Measurements from ENCODE around the gene ATP1B4. TPM values are rescaled to one million over a fixed set of nuclear protein-coding genes. Genes with fewer than 3 reads are reported as not detected.

ATP1B4 gene
- total and polyA plus RNA-seq, 2 of the 13 experiments (the other 11 are each of a cell fraction or from before 2014, with no cell fraction given), result not detected

GRCh38 chrX:120365320-120365719 lies 3.4 kb downstream of the ATP1B4 start (continued):
- no peak for TF ChIP-seq ZNF557 (CRISPR knock-in tag; IDR thresholded peaks at IDR 0.05)
- no peak for TF ChIP-seq SP140L (CRISPR knock-in tag; IDR thresholded peaks at IDR 0.05; ENCODE audit: borderline replicate concordance)
- no peak for TF ChIP-seq ZNF101 (CRISPR knock-in tag; IDR thresholded peaks at IDR 0.05; ENCODE audit: borderline replicate concordance, low read depth)
- no peak for TF ChIP-seq PRPF4 (IDR thresholded peaks at IDR 0.05; ENCODE audit: low read depth, low read length, poor library complexity, severe bottlenecking)
- TF ChIP-seq AGO2 (optimal IDR thresholded peaks at IDR 0.05; ENCODE audit: low read depth, low read length), result no peak
- TF ChIP-seq NCOA1 (CRISPR knock-in tag; IDR thresholded peaks at IDR 0.05), result no peak
- TF ChIP-seq ZNF703 (CRISPR knock-in tag; IDR thresholded peaks at IDR 0.05; ENCODE audit: borderline replicate concordance), result no peak
- TF ChIP-seq ZNF644 (CRISPR knock-in tag; IDR thresholded peaks at IDR 0.05; ENCODE audit: low read depth), result no peak
- no peak for TF ChIP-seq POLR2AphosphoS5 (IDR thresholded peaks at IDR 0.05; ENCODE audit: low read depth, low read length)
- TF ChIP-seq THAP9 (CRISPR knock-in tag; IDR thresholded peaks at IDR 0.05; ENCODE audit: borderline replicate concordance), result no peak
- no peak for TF ChIP-seq FOXO1 (CRISPR knock-in tag; IDR thresholded peaks at IDR 0.05)

GRCh38 chrX:120365968-120366367 lies 4.1 kb downstream of the ATP1B4 start:
- DNase-seq (ENCODE audit: low spot score), result no peak
- Histone ChIP-seq H3K9ac (ENCODE audit: insufficient read depth, low read depth, low read length) (no peak overlapping the region), H3K9me3 (ENCODE audit: low read length) (no peaks in the 10 kb centered on the region), H3K36me3 (replicated peaks in 1 of 2; ENCODE audit: control insufficient read depth in 1 of 2, insufficient read depth in 2 of 2, low read length in 2 of 2) (no peaks in the 10 kb centered on the region), H3K79me2 (ENCODE audit: insufficient read depth, low read length) (no peaks in the 10 kb centered on the region), H3K27ac (ENCODE audit: extremely low read length, insufficient read depth, low read length) (no peak overlapping the region), H3K4me2 (ENCODE audit: low read depth, low read length) (no peak overlapping the region), H3K4me1 (ENCODE audit: insufficient read depth, low read length) (no peaks in the 10 kb centered on the region), H3K4me3 (replicated peaks in 1 of 3; ENCODE audit: insufficient read depth in 1 of 3, low read depth in 2 of 3, low read length in 3 of 3) (no peak overlapping the region), H2AFZ (ENCODE audit: low read length) (no peak overlapping the region), H4K20me1 (ENCODE audit: insufficient read depth, low read length) (no peaks in the 10 kb centered on the region), H3K27me3 (ENCODE audit: control insufficient read depth in 1 of 2, insufficient read depth in 2 of 2, low read length in 2 of 2) (0 out of 5 replicates have a peak, but pooled peaks cover 0 to 2% of the 10 kb centered on the region in 2 experiments)
- FAIRE-seq, result no peak
- no TSS peak for BruUV-seq (replicated peaks)
- ChIA-PET POLR2A (no interaction called here), CTCF (ENCODE audit: low intra/inter-chr PET ratio, low total read pairs) (no interaction called here)
- 88% methylated on average over 1 of the region's 1 CpG for WGBS (ENCODE audit: low lambda C conversion rate)
- no peak for TF ChIP-seq ZNF136 (CRISPR knock-in tag; IDR thresholded peaks at IDR 0.05; ENCODE audit: low read depth)
- TF ChIP-seq GFI1 (CRISPR knock-in tag; IDR thresholded peaks at IDR 0.05; ENCODE audit: borderline replicate concordance), result no peak
- no peak for TF ChIP-seq TOE1 (CRISPR knock-in tag; IDR thresholded peaks at IDR 0.05)
- TF ChIP-seq, protein P1, sequence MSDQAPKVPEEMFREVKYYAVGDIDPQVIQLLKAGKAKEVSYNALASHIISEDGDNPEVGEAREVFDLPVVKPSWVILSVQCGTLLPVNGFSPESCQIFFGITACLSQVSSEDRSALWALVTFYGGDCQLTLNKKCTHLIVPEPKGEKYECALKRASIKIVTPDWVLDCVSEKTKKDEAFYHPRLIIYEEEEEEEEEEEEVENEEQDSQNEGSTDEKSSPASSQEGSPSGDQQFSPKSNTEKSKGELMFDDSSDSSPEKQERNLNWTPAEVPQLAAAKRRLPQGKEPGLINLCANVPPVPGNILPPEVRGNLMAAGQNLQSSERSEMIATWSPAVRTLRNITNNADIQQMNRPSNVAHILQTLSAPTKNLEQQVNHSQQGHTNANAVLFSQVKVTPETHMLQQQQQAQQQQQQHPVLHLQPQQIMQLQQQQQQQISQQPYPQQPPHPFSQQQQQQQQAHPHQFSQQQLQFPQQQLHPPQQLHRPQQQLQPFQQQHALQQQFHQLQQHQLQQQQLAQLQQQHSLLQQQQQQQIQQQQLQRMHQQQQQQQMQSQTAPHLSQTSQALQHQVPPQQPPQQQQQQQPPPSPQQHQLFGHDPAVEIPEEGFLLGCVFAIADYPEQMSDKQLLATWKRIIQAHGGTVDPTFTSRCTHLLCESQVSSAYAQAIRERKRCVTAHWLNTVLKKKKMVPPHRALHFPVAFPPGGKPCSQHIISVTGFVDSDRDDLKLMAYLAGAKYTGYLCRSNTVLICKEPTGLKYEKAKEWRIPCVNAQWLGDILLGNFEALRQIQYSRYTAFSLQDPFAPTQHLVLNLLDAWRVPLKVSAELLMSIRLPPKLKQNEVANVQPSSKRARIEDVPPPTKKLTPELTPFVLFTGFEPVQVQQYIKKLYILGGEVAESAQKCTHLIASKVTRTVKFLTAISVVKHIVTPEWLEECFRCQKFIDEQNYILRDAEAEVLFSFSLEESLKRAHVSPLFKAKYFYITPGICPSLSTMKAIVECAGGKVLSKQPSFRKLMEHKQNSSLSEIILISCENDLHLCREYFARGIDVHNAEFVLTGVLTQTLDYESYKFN (CRISPR knock-in tag; conservative IDR thresholded peaks at IDR 0.05), result no peak
- TF ChIP-seq CBFB (CRISPR knock-in tag; IDR thresholded peaks at IDR 0.05), result no peak
- TF ChIP-seq ZNF556 (CRISPR knock-in tag; IDR thresholded peaks at IDR 0.05; ENCODE audit: borderline replicate concordance), result no peak
- TF ChIP-seq HOXA7 (CRISPR knock-in tag; IDR thresholded peaks at IDR 0.05), result no peak
- in situ Hi-C loops (cut with HindIII; ENCODE audit: extremely low pct_ligation_motif_present, low pct_unique_long_range_greater_than_20kb) (loop anchor here (10.0 kb wide), 1 partner anchor 109 kb away; no protein-coding TSS in a partner anchor), intact Hi-C loops (cut with micrococcal nuclease; ENCODE audit: unreplicated experiment) (loop anchor here (1.0 kb wide), 1 partner anchor 109 kb away; no protein-coding TSS in a partner anchor)
- no peak for ATAC-seq
